ENCODE data around the gene EFNA3.

The EFNA3 gene

GRCh38 chr1:155078469-155079209, at the start of gene EFNA3:
Gene EFNA3 (plus strand): TSS chr1:155078837. CDS start chr1:155078942, 105 bp downstream.
- peak; percentile 74 for DNase-seq

DNA sequence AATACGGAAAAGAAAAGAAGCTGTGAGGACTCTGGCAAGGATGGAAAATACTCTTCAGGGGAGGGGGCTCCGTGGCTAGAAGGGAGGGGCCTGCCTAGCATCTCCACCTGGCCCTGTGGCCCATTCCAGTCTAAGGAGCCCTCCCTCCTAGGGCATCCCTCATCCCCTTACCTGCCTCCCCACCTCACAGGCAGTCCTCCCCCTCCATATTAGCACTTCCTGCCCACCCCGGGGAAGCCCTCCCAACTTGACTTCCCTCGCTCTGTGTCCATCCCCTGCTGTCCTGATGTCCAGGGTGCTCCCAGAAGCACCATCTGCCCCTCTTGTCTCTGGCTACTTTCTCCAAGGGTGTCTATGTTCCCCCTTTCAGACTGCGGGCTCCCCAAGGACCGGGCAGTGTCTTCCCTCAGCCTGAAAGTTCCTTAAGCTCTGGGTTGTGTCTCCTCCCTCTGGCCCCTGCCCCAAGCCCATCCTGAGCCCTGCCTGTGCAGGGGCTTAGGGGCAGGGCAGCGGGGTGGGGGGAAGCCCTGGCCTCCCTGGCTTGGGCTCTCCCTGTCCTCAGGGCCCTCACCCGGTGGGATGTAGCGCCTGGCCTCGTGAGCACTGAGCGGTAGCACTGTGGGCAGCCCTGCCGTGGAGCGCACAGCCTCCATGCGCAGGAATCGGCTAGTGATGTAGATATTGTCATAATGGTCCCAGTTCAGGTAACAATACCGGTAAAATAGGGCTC, 49.0 kb upstream of the EFNA3 start:
- no peak for DNase-seq

DNA sequence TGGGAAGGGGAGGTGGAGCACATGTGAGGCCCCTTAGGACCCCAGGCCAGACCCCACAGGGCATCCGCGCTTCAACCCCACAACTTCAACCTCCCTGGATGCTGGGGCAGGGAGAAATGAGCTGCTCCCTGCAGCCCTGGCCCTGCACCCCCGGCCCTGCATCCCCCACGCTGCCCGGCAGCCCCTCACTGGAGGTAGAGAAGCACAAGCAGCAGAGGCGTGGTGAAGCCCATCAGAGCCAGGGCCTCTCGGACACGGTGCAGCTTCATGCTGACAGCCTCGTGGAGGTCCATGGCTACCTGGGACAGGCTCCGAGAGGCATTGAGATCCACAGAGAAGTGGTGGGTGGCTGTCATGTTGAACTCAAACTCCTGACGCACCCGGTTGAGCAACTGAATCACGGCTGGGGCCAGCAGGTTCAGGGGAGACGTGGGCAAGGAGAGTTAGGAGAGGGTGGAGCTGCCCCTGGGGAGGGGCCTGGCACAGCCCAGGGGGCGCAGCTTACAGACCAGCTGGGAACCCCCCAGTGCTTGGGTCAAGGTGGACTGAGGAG, 48.3 kb upstream of the EFNA3 start:
- no peak for DNase-seq

- DNase-seq = no peak
These were observed 47.7 kb upstream of the EFNA3 start for GRCh38 chr1:155030899-155031298.

GRCh38 chr1:155032886-155033285, 45.8 kb upstream of the EFNA3 start:
- no peak for DNase-seq

GRCh38 chr1:155033524-155033923, 45.1 kb upstream of the EFNA3 start, which contains the start of the genes DCST1 and DCST2:
Gene DCST1 (plus strand): TSS chr1:155033824. CDS start chr1:155034037, 213 bp downstream.
Gene DCST2 (minus strand): TSS chr1:155033781. CDS start chr1:155033701, 80 bp downstream.
- DNase-seq = no peak

DNA sequence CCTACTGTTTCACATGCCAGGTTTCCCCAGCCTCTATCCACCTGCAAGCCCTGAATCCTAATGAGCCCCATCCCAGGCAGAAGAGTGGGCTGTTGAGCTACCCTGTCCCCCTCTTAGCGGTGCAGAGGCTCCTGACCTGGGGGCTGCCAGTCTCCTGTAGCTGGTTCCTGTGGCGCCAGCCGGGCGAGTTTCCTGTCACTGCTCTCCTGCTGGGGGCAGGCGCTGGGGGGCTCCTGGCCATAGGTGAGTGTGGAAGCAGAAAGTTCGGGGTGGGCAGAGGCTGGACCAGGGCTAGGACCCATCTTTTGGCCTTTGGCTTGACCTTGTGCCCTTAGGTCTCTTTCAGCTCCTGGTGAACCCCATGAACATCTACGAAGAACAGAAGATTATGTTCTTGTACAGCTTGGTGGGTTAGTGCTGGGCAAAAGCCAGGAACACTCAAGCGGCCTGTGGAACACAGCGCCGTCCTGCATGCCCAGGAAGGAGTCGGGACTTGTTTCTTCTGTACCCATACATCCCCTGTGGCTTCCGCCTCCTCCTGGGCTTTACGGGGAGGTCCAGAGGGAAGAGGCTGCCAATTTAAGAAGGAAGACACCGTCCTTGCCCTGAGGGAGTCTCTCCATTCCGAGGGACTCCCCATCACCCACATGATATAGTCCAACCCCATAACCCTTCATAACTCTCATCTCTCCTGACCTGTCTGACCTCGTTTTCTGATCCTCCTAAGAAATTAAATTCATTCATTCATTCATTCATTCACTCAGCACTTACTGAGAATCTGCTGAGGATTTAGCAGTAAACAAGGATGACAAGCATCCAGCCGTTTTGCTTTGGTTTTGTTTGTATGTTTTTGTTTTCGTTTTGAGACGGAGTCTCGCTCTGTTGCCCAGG, 44.1 kb upstream of the EFNA3 start:
- DNase-seq = no peak

DNA sequence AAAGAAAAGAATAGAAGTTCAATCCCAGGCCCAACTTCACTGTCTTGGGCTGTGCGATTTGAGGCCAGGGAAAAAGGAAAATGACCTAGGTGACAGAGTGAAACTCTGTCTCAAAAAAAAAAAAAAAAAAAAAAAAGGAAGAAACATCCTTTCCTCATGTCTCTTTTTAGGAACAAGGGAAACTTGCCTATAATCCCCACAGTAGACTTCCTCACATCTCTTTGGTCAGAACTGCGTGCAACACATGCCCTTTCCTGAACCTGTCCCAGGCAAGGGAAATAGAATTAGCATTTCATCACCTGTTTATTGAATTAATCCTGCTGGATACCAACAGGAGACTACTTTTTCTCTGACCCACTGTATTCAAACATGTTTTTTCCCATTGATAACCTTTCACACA, 42.7 kb upstream of the EFNA3 start:
- no peak for DNase-seq

DNA sequence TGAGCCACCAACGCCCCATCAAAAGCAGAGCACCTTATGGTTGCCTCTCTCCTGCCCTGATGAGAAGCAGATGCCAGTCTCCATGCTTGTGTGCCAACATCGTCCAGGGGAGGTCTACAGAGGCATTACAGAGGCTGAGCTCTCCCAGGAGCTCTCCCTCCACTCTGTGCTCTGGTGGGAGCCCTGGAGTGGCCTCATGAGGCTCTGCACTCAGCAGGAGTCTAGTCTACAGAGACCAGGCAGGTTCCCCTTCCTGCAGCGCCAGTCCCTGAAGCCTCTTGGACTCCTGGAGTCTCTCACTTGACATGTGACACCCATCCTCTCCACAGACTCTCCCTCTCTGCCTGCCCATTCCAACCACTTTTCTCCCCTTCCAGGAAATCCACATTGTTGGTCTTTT, 41.6 kb upstream of the EFNA3 start:
- no peak for DNase-seq

- DNase-seq = no peak
These were observed 40.7 kb upstream of the EFNA3 start for GRCh38 chr1:155037851-155038441.

DNA sequence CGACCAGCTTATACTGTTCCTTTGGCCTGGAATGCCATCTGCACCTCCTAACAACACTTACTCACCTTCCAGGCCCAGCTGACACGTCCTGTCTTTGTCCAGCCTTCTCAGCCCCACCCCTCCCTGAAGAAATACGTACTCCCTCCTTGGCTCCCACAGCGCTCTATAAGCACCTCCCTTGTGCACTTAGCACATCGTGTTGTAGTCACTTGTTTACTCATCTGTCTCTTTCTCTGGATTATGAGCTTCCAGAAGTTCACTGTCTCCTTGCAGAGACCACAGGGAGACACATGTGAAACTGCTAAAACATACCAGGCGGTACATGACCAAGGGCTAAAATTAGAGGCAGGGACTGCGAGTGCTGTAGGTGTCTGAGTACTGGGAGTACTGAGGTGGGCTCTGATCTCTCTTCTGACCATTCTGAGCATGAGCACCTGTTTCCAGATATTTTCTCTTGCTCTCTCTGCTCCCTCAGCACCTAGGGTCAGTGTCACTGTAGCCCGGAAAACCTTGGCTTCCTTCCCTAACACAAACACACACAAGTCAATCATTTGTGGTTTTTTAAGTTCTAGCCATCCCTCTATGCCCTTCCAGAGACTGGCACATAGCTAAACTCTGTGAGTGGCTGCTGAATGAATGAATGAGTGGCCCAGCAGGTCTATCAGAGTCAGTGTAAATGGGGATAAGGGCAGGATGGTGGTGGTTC, 39.9 kb upstream of the EFNA3 start:
- DNase-seq = no peak

GRCh38 chr1:155039308-155039669, 39.3 kb upstream of the EFNA3 start:
- DNase-seq = no peak

DNA sequence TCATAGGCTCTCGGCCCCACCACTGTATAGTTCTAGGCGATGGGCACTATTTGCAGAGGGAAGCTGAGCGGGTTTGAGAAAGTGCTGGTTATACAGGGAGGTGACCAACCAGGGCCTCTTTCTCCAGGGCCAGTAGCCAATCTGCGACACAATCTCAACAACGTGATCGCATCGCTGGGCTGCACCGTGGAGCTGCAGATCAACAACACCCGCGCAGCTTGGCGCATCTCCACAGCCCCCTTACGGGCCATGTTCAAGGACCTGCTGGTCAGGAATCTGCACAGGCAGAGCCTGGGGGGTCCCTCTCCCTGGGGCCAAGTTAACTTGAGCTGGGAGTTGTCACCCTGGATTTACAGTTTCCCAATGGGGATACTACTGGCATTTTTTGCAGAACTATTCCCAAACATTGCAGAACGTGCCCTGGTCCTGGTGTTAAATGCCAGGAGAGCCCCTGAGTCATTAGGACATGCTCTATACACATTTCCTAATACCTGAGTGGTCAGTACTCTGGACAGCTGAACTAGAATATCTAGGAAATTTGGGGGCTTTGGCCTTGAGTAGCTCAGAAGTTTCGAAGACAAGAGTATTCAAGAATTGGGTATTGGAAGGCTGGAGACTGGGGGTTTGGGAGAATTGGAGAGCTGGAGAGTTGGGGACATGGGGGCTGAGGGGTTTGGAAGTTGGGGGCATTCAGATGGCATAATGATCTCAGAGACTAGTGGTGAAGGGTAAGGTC, 38.1 kb upstream of the EFNA3 start:
- DNase-seq = no peak

DNA sequence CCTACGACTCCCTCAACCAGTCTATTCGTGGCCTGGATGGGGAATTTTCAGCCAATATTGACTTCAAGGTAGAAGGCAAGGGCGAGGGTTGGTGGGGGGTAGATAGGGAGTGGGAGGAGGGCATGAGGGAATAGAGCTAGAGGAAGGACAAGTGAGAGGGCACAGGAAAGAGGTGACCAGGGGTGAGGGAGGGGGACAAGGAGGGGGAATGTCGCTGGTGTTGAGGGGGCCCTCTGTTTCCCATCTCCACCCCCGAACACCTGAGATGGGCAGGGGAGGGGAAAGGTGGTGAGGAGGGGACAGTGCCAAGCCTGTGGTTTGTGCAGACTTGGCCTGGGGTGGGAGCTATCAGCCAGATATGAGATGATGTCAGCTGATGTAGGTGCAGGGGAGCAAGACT, 35.8 kb upstream of the EFNA3 start:
- DNase-seq = no peak

DNA sequence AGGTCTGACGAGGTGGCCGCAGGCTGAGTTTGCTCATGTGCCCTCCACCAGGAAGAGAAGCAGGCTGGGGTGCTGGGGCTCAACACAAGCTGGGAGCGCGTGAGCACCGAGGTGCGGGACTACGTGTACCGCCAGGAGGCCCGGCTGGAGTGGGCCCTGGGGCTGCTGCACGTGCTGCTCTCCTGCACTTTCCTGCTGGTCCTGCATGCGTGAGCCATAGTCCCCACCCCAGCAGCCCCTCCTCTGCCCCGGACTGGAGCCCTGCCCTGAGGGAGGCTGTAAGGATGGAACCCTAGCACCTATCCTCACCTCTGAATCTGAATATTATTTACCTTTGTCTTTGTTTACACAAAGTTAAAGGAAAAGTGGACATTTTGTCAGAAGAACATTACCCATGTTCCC, 35.3 kb upstream of the EFNA3 start:
- no peak for DNase-seq

GRCh38 chr1:155043793-155044192, 34.8 kb upstream of the EFNA3 start:
- no peak for DNase-seq

DNA sequence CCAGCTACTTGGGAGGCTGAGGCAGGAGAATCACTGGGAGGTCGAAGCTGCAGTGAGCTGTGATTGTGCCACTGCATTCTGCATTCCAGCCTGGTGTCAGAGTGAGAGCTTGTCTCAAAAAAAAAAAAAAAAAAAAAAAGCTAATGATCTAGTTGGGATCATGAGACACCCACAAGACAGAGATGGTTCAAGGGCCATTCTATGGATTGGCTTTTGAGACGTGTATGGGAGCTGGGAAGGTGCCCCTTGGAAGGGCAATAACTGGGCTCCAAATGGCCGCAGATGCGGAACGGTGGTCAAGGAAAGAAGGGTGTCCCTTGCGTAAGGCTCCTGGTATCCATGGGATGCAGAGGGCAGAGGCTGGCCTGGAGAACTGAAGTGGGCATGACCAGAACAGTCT, 34.3 kb upstream of the EFNA3 start:
- DNase-seq = no peak

- peak; percentile 95 for DNase-seq
These were observed 33.6 kb upstream of the EFNA3 start for GRCh38 chr1:155044812-155045657.

- DNase-seq = no peak
These were observed 29.9 kb upstream of the EFNA3 start for GRCh38 chr1:155048449-155049334.
